ENCODE results near the gene GNG12.

DNA sequence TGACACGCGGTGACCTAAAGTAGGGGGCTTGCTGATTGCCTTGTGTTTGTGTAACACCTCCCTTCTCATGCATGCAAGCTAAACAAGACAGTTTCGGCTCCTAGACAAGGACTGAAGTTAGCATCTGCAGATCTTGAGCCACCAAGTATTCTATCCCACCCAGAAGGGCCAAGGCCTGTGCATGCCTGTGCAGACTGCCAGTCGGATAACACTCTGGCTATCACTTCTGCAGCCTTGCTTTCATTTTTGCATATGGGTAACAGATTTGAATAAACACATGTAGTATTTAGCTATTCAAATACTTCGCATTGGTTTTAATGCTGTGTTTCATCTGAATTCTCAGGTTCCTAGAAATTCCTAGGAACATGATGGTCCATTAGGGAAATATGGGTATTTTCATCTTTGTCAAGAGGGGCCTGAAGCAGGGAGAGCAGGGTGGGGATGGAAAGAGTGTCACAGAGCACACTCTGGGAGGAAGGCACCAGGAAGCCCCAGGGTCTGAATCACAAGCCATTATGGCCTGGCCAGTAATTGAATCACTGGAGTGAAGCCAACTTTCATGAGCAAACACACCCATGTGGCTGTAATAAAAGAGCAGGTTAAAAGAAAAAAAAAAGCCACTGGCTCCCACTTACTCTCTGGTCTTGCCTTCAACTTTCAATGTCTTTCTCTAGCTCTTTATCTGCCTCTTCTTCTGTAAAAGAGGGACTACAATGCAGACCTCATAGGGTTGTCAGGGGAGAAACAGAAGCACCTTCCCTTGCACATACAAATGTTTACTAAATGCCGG, 120.0 kb downstream of the GNG12 start:
- no peak for TF ChIP-seq POLR2A (IDR thresholded peaks at IDR 0.05; ENCODE audit: low read depth, low read length)
- no peak for TF ChIP-seq POLR2AphosphoS5 (IDR thresholded peaks at IDR 0.05; ENCODE audit: low read depth, low read length)
- TF ChIP-seq TAF1 (IDR thresholded peaks at IDR 0.05; ENCODE audit: borderline replicate concordance, low read depth, low read length): no peak
